GM19238 (cell line): ENCODE data around the gene TMEM121.

Source experiments
- DNase-seq: peaks from one replicate; pipeline ENCODE4 v3.0.0; 2011; ENCODE audit warnings: low spot score; ENCODE audit not compliant: insufficient read length

TMEM121 gene

GRCh38 chr14:105527826-105528585, 1.6 kb downstream of the TMEM121 start:
- DNase-seq = peak; percentile 94

GRCh38 chr14:105528586-105529318, 2.4 kb downstream of the TMEM121 start:
- no peak for DNase-seq

GRCh38 chr14:105529319-105529568, 2.9 kb downstream of the TMEM121 start:
- no peak for DNase-seq

GRCh38 chr14:105529569-105530284, 3.3 kb downstream of the TMEM121 start:
- DNase-seq = no peak

GRCh38 chr14:105530285-105531087, 4.1 kb downstream of the TMEM121 start:
- no peak for DNase-seq

GRCh38 chr14:105531088-105531893, 4.9 kb downstream of the TMEM121 start:
- DNase-seq = no peak

- no peak for DNase-seq
Observed at GRCh38 chr14:105531894-105532623, 5.7 kb downstream of the TMEM121 start.

GRCh38 chr14:105532735-105533141, 6.4 kb downstream of the TMEM121 start:
- DNase-seq = peak; percentile 66

GRCh38 chr14:105533391-105533790, 7.0 kb downstream of the TMEM121 start:
- DNase-seq = no peak

GRCh38 chr14:105533811-105534498, 7.6 kb downstream of the TMEM121 start:
- DNase-seq = no peak

- DNase-seq = no peak
Observed at GRCh38 chr14:105534586-105534985, 8.2 kb downstream of the TMEM121 start.

- no peak for DNase-seq
Observed at GRCh38 chr14:105536051-105536450, 9.7 kb downstream of the TMEM121 start.

- DNase-seq = no peak
Observed at GRCh38 chr14:105536691-105537579, 10.6 kb downstream of the TMEM121 start.

- DNase-seq = peak; percentile 82
Observed at GRCh38 chr14:105537580-105538474, 11.4 kb downstream of the TMEM121 start.

- DNase-seq = no peak
Observed at GRCh38 chr14:105538481-105539049, 12.2 kb downstream of the TMEM121 start.

- no peak for DNase-seq
Observed at GRCh38 chr14:105540811-105541210, 14.4 kb downstream of the TMEM121 start.
